ENCODE measurements around the gene CCDC141. TPM values are rescaled to one million over a fixed set of nuclear protein-coding genes. Genes with fewer than 3 reads are reported as not detected.
"Not testable (repeated sequence)": the region's sequence is repeated elsewhere in the genome, so short reads cannot be mapped to it uniquely, and the experiment has no call there.

CCDC141 gene
- total RNA-seq, 2 donors from 2014 or later: 1.9 to 2.1 TPM

- Mint-ChIP-seq H3K9me3 (no peaks in the 10 kb centered on the region), H3K27ac (no peak overlapping the region), H3K27me3 (no peaks in the 10 kb centered on the region), H3K36me3 (ENCODE audit: low read depth) (no peaks in the 10 kb centered on the region), H3K4me1 (no peaks in the 10 kb centered on the region), H3K4me3 (no peak overlapping the region)
- ATAC-seq (replicated peaks): no peak
These were observed 9.2 kb upstream of the CCDC141 start for GRCh38 chr2:179059026-179059700.

GRCh38 chr2:179057737-179058136 lies 7.8 kb upstream of the CCDC141 start:
- Mint-ChIP-seq H3K27me3 (no peaks in the 10 kb centered on the region), H3K4me3 (no peak overlapping the region), H3K27ac (no peak overlapping the region), H3K9me3 (no peaks in the 10 kb centered on the region), H3K36me3 (ENCODE audit: low read depth) (no peaks in the 10 kb centered on the region), H3K4me1 (no peaks in the 10 kb centered on the region)
- no peak for ATAC-seq (replicated peaks)

GRCh38 chr2:179053568-179053967 lies 3.6 kb upstream of the CCDC141 start:
- H3K27me3 Mint-ChIP-seq; H3K4me3 Mint-ChIP-seq; H3K27ac Mint-ChIP-seq; H3K4me1 Mint-ChIP-seq; H3K9me3 Mint-ChIP-seq; H3K36me3 Mint-ChIP-seq (ENCODE audit: low read depth); ATAC-seq (replicated peaks): not testable (repeated sequence)

GRCh38 chr2:179051250-179051649 lies 1.3 kb upstream of the CCDC141 start:
- Mint-ChIP-seq H3K9me3 (no peaks in the 10 kb centered on the region), H3K36me3 (ENCODE audit: low read depth) (no peaks in the 10 kb centered on the region), H3K4me3 (no peak overlapping the region), H3K27ac (no peak overlapping the region), H3K4me1 (no peaks in the 10 kb centered on the region), H3K27me3 (no peaks in the 10 kb centered on the region)
- ATAC-seq (replicated peaks): no peak

- no peaks in the 10 kb centered on the region for H3K36me3 Mint-ChIP-seq (ENCODE audit: low read depth)
- no peaks in the 10 kb centered on the region for H3K4me1 Mint-ChIP-seq
- no peak overlapping the region for H3K4me3 Mint-ChIP-seq
- H3K9me3 Mint-ChIP-seq: no peaks in the 10 kb centered on the region
- H3K27me3 Mint-ChIP-seq: no peaks in the 10 kb centered on the region
- H3K27ac Mint-ChIP-seq: no peak overlapping the region
- ATAC-seq (replicated peaks): no peak
These were observed 818 bp upstream of the CCDC141 start for GRCh38 chr2:179050755-179051154.

GRCh38 chr2:179049203-179049545 lies 763 bp downstream of the CCDC141 start:
- Mint-ChIP-seq H3K27me3 (no peaks in the 10 kb centered on the region), H3K4me3 (peak overlapping the region; percentile 76), H3K27ac (no peak overlapping the region), H3K36me3 (ENCODE audit: low read depth) (no peaks in the 10 kb centered on the region), H3K9me3 (no peaks in the 10 kb centered on the region), H3K4me1 (no peaks in the 10 kb centered on the region)
- ATAC-seq (replicated peaks): peak; percentile 26

GRCh38 chr2:179048099-179048498 lies 1.8 kb downstream of the CCDC141 start:
- ATAC-seq (replicated peaks): no peak
- H3K4me1 Mint-ChIP-seq: no peaks in the 10 kb centered on the region
- no peak overlapping the region for H3K27ac Mint-ChIP-seq
- H3K4me3 Mint-ChIP-seq: peak overlapping the region; percentile 76
- no peaks in the 10 kb centered on the region for H3K9me3 Mint-ChIP-seq
- no peaks in the 10 kb centered on the region for H3K27me3 Mint-ChIP-seq
- H3K36me3 Mint-ChIP-seq (ENCODE audit: low read depth): no peaks in the 10 kb centered on the region

GRCh38 chr2:179045602-179046001 lies 4.3 kb downstream of the CCDC141 start:
- not testable (repeated sequence) for H3K27ac Mint-ChIP-seq; H3K4me1 Mint-ChIP-seq; H3K36me3 Mint-ChIP-seq (ENCODE audit: low read depth); H3K27me3 Mint-ChIP-seq; H3K9me3 Mint-ChIP-seq; ATAC-seq (replicated peaks); H3K4me3 Mint-ChIP-seq

GRCh38 chr2:179044500-179044899 lies 5.4 kb downstream of the CCDC141 start:
- no peak overlapping the region for H3K4me3 Mint-ChIP-seq
- ATAC-seq (replicated peaks): no peak
- H3K27ac Mint-ChIP-seq: no peak overlapping the region
- no peaks in the 10 kb centered on the region for H3K36me3 Mint-ChIP-seq (ENCODE audit: low read depth)
- peaks cover 4% of the 10 kb centered on the region for H3K9me3 Mint-ChIP-seq
- H3K4me1 Mint-ChIP-seq: no peaks in the 10 kb centered on the region
- H3K27me3 Mint-ChIP-seq: no peaks in the 10 kb centered on the region

GRCh38 chr2:179037807-179038206 lies 12.1 kb downstream of the CCDC141 start:
- Mint-ChIP-seq H3K4me3 (no peak overlapping the region), H3K36me3 (ENCODE audit: low read depth) (no peaks in the 10 kb centered on the region), H3K27me3 (no peaks in the 10 kb centered on the region), H3K27ac (no peak overlapping the region), H3K4me1 (no peaks in the 10 kb centered on the region), H3K9me3 (peaks cover 7% of the 10 kb centered on the region)
- ATAC-seq (replicated peaks): peak; percentile 19

- H3K27ac Mint-ChIP-seq: no peak overlapping the region
- peaks cover 11% of the 10 kb centered on the region for H3K4me1 Mint-ChIP-seq
- H3K27me3 Mint-ChIP-seq: no peaks in the 10 kb centered on the region
- peaks cover 4% of the 10 kb centered on the region for H3K9me3 Mint-ChIP-seq
- no peak for ATAC-seq (replicated peaks)
- H3K36me3 Mint-ChIP-seq (ENCODE audit: low read depth): no peaks in the 10 kb centered on the region
- H3K4me3 Mint-ChIP-seq: no peak overlapping the region
These were observed 13.5 kb downstream of the CCDC141 start for GRCh38 chr2:179036353-179036905.

GRCh38 chr2:179031731-179032408 lies 18.1 kb downstream of the CCDC141 start:
- Mint-ChIP-seq H3K27ac (peak overlapping the region; percentile 90), H3K27me3 (no peaks in the 10 kb centered on the region), H3K4me3 (peak overlapping the region; percentile 41), H3K4me1 (peaks cover 14% of the 10 kb centered on the region), H3K9me3 (peaks cover 11% of the 10 kb centered on the region), H3K36me3 (ENCODE audit: low read depth) (no peaks in the 10 kb centered on the region)
- peak; percentile 93 for ATAC-seq (replicated peaks)

- Mint-ChIP-seq H3K9me3 (peaks cover 8% of the 10 kb centered on the region), H3K27me3 (no peaks in the 10 kb centered on the region), H3K4me3 (no peak overlapping the region), H3K27ac (no peak overlapping the region), H3K4me1 (no peaks in the 10 kb centered on the region), H3K36me3 (ENCODE audit: low read depth) (no peaks in the 10 kb centered on the region)
- no peak for ATAC-seq (replicated peaks)
These were observed 25.5 kb downstream of the CCDC141 start for GRCh38 chr2:179024445-179024844.

- Mint-ChIP-seq H3K36me3 (ENCODE audit: low read depth) (no peaks in the 10 kb centered on the region), H3K4me1 (no peaks in the 10 kb centered on the region), H3K27ac (no peak overlapping the region), H3K9me3 (peaks cover 2% of the 10 kb centered on the region), H3K27me3 (no peaks in the 10 kb centered on the region), H3K4me3 (no peak overlapping the region)
- ATAC-seq (replicated peaks): no peak
These were observed 27.3 kb downstream of the CCDC141 start for GRCh38 chr2:179022685-179023084.

GRCh38 chr2:179021258-179021657 lies 28.7 kb downstream of the CCDC141 start:
- Mint-ChIP-seq H3K4me1 (no peaks in the 10 kb centered on the region), H3K36me3 (ENCODE audit: low read depth) (no peaks in the 10 kb centered on the region), H3K27ac (no peak overlapping the region), H3K27me3 (no peaks in the 10 kb centered on the region), H3K9me3 (no peaks in the 10 kb centered on the region), H3K4me3 (no peak overlapping the region)
- no peak for ATAC-seq (replicated peaks)
